ENCODE data around the gene EPN3.

The EPN3 gene

DNA sequence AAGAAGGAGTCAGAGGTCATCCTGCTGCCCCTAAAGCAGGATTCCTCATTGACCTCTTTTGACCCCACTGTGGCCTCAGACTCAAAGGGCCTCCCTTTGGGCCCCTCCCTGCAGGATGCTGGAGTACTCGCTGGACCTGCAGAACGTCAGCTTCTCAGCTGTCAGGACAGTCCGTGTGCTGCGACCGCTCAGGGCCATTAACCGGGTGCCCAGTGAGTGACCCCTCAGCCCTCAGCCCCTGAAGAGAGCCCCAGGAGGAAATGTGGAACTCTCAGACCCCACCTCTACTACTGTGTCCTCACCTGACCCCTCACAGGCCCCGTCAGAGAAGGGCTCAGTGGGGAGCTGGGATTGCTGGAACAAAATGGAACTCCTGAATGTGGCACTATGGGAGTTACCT is 37.1 kb downstream of the EPN3 start:
- no peak for DNase-seq (ENCODE audit: low read depth)

DNA sequence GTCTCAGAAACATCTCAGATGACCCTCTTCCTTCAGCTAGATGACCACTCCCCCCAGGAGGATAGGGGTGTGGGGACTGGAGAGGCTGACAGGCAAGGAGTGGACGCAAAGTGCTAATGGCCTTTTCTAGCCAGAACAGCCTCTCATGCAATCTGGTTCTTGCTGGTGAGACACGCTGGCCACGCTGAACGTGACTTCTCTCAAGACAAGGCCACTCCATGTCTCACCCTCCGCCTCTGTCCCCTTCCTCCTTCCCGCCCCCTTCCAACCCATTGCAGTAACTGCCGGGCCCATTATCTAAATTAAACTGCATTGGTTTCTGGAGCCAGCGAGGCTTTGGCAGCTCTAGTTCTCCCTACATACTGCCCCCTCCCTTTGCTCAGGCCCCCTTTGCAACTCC is 37.5 kb downstream of the EPN3 start:
- no peak for DNase-seq (ENCODE audit: low read depth)

DNA sequence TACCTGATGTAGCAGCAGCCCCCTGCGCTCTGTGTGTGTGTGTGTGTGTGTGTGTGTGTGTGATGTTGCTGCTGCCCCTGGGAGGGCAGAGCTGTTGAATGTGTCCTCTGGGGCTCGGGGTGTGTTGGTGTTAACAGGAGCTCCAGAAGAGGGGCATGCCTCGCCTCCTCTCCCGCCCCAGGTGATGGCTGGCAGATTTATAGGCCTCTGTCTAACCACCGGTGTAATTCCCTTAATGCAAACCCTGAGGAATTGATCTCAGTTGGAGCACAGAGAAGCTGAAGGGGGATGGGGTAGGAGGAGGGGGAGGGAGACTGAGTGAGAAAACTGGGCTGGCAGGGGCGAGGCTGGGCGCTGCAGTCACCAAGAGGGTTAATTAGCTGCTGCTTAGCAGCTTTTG is 38.0 kb downstream of the EPN3 start:
- DNase-seq (ENCODE audit: low read depth), result no peak

- no peak for DNase-seq (ENCODE audit: low read depth)
Measured at GRCh38 chr17:50571681-50572080, 39.1 kb downstream of the EPN3 start.

DNA sequence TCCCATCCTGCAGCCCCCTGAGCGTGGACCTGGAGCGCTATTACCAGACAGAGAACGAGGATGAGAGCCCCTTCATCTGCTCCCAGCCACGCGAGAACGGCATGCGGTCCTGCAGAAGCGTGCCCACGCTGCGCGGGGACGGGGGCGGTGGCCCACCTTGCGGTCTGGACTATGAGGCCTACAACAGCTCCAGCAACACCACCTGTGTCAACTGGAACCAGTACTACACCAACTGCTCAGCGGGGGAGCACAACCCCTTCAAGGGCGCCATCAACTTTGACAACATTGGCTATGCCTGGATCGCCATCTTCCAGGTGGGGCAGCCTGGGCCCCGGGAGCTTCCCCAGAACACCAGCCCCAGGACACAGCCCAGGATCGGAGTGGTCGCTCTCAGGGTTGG is 40.0 kb downstream of the EPN3 start:
- no peak for DNase-seq (ENCODE audit: low read depth)

DNA sequence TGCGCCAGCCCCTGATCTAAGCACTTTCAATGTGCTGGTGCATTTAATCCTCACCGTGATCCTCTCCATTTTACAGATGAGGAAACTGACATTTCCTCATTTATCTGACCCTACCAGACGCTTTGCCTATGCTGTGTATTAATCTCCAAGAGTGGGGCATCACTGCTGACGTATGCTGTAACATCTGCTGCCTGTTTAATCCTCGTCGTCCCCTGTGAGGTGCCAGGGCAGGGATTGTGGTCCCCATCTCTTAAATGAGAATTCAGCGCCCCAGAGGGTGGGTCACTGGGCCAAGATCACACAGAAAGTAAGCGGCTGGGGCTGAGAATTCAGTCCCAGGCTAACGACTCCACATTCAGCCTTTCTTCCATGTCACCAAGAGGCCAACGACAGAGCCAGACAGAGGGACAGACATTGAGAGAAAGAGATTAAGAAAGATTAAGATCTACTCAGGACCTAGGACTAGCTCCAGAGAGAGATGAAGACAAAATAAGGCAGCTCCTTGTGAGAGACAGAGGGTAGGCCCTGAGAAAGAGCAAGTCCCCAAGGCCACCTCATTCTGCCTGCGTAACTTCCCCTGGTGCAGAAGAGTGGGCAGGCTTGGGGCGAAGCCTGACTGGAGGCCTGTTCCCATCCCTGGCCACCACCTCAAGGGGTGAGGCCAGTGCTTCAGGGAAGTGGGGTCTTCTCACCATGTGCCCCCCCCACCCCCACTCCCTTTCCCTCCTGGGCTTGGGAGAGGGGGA is 41.5 kb downstream of the EPN3 start:
- DNase-seq (ENCODE audit: low read depth), result no peak

DNA sequence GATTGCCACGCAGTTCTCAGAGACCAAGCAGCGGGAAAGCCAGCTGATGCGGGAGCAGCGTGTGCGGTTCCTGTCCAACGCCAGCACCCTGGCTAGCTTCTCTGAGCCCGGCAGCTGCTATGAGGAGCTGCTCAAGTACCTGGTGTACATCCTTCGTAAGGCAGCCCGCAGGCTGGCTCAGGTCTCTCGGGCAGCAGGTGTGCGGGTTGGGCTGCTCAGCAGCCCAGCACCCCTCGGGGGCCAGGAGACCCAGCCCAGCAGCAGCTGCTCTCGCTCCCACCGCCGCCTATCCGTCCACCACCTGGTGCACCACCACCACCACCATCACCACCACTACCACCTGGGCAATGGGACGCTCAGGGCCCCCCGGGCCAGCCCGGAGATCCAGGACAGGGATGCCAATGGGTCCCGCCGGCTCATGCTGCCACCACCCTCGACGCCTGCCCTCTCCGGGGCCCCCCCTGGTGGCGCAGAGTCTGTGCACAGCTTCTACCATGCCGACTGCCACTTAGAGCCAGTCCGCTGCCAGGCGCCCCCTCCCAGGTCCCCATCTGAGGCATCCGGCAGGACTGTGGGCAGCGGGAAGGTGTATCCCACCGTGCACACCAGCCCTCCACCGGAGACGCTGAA is 43.2 kb downstream of the EPN3 start:
- no peak for DNase-seq (ENCODE audit: low read depth)

GRCh38 chr17:50576864-50577263 is 44.3 kb downstream of the EPN3 start:
- no peak for DNase-seq (ENCODE audit: low read depth)

DNA sequence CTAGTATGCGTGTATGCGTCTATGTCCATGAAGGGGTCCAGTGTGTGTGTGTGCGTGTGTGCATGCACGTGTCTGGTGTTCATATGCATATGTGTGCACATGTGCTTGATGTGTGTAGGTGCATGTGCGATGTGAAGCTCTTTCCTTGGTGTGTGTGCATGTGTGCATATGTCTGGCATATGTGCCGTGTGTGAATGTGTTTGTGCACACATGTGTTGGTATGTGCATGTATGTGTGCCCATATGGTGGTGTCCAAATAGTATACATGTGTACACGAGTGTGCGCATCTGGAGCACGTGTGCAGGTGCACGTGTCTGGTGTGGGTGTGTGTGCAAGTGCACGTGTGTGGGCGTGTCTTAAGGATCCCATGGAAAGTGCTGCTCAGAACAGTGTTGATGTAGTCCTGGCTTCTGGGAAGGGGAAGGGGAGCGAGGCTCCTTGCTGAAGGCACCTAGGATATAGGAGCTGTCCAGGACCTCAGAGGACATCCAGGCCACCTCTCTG is 45.0 kb downstream of the EPN3 start:
- DNase-seq (ENCODE audit: low read depth), result no peak

DNA sequence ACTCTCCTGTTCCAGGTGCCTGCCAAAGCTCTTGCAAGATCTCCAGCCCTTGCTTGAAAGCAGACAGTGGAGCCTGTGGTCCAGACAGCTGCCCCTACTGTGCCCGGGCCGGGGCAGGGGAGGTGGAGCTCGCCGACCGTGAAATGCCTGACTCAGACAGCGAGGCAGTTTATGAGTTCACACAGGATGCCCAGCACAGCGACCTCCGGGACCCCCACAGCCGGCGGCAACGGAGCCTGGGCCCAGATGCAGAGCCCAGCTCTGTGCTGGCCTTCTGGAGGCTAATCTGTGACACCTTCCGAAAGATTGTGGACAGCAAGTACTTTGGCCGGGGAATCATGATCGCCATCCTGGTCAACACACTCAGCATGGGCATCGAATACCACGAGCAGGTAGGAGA is 45.6 kb downstream of the EPN3 start:
- no peak for DNase-seq (ENCODE audit: low read depth)

DNA sequence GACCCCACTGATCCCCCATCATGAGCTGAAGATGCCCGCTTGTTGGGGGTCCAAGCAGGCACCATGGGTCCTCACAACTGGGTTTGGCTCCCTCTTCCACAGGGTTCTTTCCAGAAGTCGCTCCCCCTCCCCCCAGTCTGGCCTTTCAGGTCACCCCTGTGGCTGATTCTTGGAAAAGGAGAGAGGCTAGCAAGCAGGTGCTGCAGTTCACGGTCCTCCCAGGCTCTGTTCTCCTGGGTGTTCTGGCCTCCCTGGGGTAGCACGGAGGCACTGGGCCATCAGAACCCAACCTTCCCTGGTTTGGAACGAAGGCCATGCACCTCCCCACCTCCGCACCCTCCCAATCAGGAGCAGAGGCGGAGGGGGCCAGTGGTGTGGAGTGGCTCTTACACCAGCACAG is 46.9 kb downstream of the EPN3 start:
- no peak for DNase-seq (ENCODE audit: low read depth)

DNA sequence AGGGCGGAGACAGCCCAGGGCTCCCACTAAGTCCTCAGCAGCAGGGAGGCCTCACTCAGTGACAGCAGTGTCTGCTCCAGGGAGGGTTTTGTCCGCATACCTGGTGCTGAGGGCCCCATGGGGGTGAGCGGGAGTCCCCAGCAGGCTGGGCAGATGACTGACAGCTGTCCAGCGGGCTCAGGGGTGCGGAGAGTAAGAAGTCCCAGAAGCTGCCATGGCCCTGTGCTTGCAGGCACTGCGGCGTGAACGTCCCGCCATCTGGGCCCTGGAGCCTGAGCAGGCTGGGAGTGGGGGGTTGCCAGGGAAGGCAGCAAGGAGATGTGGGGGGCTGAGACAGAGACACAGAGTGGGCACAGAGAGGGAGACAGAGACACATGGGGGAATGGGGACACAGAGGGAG is 48.1 kb downstream of the EPN3 start:
- no peak for DNase-seq (ENCODE audit: low read depth)

GRCh38 chr17:50581316-50581715 is 48.8 kb downstream of the EPN3 start:
- DNase-seq (ENCODE audit: low read depth), result no peak

DNA sequence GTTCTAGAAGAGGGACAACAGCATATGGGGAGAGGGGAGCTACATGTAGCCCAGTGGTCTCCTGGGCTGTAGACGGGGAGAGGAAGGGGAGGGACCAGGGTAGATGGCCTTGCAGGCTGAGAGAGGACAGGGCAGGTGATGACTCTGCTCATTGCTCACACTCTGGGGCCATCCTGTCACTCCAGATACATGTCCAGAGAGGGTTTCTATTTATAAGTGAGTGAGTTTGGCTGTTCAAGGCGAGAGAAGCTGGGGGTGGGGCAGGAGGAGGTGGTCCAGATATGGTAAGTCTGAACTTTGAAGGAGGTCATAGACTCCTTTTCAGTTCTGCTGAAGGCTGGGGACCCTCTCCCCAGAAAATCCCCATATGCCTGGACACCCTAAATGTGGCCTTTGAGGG is 50.2 kb downstream of the EPN3 start:
- no peak for DNase-seq (ENCODE audit: low read depth)

DNA sequence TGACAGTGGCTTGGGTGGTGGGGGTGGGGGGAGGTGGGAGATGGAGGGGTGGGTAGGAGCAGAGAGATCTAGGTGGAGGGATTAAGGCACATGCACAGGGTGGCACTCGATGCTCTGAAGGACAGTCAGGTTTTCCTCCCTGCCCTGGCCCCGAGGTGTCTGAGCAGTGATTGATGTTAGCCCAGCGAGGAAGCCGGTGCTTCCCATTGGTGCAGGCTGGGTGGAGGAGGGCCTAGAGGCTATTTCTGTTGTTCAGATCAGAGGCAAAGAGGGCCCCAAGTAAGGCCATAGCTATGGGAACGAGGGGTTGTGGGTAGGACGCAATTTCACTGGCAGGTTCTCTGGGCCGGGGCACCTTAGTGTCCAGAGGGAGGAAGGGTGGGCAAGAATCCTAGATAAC is 51.1 kb downstream of the EPN3 start:
- no peak for DNase-seq (ENCODE audit: low read depth)

GRCh38 chr17:50584116-50584515 is 51.6 kb downstream of the EPN3 start:
- no peak for DNase-seq (ENCODE audit: low read depth)

GRCh38 chr17:50584749-50585148 is 52.2 kb downstream of the EPN3 start:
- DNase-seq (ENCODE audit: low read depth), result no peak

- no peak for DNase-seq (ENCODE audit: low read depth)
Measured at GRCh38 chr17:50585346-50585745, 52.8 kb downstream of the EPN3 start.

GRCh38 chr17:50585891-50586290 is 53.4 kb downstream of the EPN3 start:
- no peak for DNase-seq (ENCODE audit: low read depth)

DNA sequence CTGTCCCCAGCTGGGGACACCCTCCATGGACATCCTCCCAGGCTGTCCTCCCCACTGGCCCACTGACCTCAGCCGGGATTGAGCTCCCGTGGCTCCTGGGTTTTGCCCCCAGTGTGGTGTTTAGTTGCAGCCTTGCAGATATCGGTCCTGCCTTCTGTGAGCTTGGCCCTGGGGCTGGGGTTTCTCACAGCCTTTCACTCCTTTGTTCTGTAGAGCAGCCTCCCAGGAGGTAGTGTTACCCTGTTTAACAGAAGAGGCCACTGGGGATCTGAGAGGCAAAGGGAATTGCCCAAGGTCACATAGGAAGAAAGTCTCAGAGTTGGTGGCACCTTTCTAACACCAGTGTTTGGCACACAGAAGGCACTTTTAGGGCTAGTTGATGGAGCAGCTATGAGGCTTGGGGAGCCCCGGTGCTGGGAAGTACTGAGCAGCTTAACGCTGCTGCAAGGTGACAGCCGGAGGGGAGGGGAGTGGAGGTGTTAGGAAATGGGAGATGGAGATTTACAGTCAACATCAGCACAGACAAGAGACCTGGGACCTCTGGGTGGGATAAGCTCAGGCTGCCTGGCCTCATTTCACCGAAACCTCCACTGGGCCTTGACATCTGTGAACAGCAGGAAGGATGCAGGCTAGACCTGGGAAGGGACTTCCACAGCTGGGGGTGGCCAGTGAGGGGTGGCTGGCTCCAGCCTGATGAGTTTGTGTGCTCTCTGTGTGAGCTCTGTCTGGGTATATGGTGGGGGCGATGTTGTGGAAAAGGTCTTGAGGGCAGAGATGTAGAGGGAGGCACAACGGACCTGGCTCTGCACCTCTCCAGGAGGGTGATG is 54.1 kb downstream of the EPN3 start:
- no peak for DNase-seq (ENCODE audit: low read depth)

DNA sequence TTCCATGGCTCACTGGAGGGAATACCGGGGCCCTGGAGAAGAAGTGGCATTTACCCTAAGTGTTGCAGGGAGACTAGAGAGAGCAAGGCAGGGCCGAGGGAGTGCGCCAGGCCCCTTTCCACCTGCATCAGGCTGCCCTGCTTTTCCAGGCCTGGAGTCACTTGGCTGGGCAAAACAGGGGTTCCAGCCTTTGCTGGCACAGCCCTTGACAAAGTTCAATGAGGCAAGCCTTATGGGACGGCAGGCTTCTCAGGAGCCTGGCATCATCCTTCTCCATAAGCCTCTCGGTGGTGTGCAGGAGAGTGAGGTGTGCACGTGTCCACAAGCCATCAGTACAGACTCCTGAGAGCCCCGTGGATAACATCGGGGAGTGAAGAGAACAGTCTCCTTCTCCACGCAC is 55.0 kb downstream of the EPN3 start:
- DNase-seq (ENCODE audit: low read depth), result no peak

DNA sequence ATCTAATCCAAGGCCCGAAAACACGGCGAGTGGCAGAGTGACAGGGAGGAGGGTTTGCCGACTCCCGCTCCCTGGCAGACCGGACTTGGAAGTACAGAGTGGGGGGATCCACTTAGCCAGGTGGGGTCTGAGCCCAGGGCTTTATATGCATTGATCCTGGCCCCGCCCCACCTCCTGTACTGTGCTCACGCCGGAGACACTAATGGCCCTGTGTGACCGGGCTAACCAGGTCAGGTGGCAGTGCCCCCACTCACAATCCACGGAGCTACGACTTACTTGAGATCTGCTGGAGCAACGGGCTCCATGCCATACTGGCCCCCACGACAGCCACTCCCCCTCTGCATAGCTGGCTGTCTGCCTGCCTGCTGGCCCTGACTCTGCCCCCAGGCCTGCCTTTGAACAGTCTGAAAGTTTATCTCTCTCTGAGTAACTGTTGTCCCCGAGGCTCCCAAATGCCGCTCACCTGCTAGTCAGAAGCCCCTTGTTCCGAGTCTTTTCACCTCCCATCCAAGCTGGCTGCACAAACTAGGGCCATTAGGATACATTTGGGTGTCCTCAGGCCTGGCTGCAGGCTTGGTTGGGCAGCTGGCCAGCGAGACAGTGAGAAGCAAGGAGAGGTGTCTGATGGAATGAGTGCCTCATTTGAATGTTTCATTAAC is 56.0 kb downstream of the EPN3 start:
- no peak for DNase-seq (ENCODE audit: low read depth)
